HG03159 (cell line): ENCODE measurements around the gene ABCC8.

Source experiments
- ATAC-seq: cut with Tn5 transposase; IDR thresholded peaks from one replicate; pipeline ENCODE4 v1.9.1; 2021; ENCODE audit warnings: mild to moderate bottlenecking, moderate library complexity; ENCODE audit not compliant: unreplicated experiment

ABCC8 gene

DNA sequence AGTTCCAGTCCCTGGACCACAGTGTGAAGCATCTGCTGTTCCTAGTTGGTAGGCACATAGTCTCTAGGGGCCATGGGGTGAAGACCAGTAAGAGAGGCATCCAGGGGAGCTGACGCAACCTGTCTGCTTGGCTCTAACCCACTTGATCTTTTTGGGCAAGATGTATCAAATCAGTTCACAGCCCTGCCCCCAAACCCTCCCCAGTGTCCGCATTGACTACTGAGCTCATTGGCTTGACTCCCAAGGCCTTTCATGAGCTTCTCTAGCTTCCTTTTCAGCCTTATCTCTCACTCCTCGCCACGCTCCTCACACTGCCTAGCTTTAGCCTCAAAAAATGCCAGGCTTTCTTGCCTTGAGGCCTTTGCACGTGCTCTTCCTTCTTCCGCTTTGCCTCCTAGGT, 29.7 kb upstream of the ABCC8 start:
- ATAC-seq: no peak

DNA sequence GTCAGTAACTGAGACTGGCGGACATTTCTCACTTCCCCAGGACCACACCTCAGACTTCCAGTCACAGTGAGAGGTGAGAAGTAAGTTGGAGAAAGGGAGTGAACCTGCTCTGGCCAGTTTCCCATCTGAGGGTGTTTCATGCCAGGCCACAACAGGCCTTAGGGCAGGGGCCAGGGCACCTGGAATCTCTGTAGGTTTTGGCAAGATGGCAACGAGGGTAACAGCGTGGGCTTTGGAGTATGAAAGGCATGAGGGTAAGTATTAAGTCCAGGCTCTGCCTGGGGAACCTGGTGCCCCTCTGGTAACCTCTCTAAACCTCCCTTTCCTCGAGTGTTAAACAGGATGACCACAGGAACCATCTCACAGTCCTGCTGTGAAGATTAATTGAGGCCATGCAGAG, 28.5 kb upstream of the ABCC8 start:
- ATAC-seq: no peak

DNA sequence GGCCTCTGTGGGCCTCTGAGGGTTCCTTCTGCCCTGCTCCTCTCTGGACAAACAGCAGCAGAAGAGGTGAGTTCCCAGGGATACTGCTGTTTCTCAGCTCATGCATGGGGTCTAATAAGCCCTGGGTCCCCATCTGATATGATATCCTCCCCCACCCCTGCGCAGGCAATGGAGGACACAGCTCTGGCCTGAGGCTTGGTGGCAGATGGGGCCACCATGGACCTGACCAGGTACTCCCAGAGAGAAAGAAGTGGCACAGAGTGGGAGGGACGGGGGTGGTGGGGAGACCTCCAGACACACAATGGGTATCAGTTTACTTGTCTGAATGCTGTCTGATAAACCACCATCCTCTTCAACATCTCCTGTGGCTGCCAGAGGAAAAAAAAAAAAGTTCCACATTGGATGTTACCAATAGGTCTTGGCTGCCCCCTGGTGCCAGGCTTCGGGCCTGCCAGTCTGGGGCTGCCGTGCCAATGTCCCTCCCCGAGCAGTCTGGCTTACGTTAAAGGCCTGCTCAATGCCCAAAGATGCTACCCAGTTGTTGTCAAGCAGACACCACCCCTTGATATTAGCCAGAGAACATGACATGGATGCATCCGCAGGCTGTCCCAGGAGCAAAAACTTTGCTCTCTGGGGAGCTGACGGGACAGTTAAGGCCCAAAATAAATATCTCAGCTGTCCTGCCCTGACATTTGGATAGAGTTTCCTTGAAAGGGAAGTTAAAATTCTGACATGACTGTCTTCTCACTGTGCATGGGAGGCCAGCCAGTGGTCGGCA, 27.9 kb upstream of the ABCC8 start:
- ATAC-seq: peak; percentile 42

DNA sequence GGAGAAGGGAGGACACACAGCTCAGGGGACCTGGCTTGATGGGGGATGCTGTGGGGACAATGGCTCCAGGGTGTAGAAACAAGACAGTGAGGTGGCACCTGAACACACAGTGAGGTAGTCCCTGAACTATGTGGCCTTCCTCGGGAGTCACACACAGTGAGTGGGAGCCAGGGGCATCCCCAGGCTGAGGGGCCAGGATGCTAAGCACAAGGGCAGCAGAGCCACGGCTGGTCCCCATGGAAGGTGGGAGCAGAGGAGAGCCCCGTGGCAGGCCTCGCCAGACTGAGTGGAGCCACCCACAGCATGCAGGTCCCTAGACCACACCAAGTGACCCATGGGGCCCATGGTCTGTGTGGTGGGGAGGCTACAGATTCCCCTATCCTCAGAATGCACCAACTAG, 26.0 kb upstream of the ABCC8 start:
- ATAC-seq: no peak

DNA sequence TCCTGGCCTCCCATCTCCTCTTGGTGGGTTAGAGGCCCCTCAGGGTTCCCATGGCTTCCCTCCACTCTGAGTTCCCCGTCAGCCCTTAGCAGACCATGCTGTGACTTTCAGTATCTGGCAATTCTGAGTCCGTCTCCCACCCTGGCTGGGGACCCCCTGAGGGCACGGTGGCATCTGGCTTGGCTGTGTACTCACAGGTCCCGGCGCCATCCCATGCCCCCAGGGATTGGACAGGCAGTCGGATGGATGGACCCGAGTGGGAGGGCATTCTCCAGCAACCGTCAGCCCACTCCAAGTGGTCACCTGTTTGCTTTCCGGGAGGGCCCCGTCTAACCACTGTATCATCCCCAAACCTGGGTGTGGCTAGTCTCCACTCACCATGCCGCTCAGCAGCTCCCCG, 24.0 kb upstream of the ABCC8 start:
- ATAC-seq: no peak

DNA sequence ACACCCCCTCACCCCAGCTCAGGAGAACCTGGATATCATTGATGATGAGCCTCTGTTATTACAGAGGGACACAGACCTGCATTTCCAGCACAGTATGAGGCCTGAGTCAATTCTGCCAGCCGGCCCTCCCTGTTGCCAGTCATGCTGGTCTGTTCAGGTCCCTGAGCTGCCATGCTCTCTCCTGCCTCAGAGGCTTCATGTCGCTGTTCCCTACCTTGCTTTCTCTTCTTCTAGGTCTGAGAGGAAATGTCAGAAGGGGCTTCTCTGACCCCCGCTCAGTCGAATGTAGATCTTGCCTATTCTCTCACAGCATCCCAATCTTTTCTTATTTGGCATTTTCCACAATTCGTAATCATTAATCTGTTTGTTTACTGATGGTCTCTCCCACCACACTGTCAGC, 21.8 kb upstream of the ABCC8 start:
- ATAC-seq: no peak

DNA sequence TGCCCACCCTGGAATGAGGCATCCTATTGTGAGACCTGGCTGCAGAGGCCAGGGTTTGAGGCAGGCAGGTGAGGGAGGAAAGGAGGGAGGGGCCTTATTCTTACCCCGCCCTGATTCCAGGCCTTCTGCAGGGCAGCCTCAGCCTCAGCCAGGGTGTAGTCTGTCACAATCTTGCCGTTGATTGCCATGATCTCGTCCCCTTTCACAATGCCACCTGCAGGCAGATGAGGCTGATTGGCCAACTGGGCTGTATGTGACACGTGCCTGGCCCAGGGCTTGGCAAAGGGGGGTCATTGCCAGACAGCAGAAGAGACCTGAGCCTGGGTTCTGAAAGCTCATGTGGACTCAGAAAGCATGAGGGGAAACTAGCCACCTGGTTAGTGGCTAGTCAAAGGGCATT, 21.4 kb upstream of the ABCC8 start:
- ATAC-seq: no peak

DNA sequence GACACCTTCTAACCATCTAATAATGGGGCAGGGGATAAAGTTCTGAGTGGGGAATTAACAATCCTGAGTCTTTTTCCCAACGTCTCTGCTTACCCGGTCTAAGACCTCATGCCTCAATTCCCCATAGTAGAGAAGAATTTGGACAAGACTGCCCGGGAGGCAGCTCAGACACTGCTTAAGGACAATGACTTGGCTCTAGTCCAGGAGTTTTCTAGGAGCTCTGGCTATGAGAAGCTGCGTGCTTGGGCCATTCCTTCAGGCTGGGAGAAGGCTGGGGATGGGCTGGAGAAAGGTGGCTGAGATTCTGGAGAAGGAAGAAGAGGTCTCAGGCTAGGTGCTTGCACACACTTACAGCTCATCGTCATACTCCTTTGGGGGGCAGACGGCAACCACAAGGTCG, 19.8 kb upstream of the ABCC8 start:
- ATAC-seq: no peak

DNA sequence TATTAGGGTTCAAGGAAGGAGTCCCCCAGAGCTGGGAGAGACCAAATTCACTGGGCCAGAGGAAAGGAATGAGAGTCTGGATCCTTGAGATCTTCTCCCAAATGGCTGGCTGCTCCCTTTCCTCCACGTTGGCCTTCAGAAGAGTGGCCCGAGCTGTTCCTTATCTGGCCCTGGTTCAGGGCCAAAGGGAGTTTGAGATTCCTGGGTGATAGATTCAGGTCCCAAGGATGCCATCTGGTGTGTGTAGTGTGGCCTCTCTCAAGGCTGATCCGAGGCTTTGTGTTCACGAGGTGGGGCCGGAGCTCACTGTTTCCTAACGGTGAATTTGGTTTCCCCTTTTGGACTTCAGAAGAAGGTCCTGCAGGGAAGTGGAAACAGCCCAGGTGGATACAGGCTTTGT, 17.4 kb upstream of the ABCC8 start:
- no peak for ATAC-seq

DNA sequence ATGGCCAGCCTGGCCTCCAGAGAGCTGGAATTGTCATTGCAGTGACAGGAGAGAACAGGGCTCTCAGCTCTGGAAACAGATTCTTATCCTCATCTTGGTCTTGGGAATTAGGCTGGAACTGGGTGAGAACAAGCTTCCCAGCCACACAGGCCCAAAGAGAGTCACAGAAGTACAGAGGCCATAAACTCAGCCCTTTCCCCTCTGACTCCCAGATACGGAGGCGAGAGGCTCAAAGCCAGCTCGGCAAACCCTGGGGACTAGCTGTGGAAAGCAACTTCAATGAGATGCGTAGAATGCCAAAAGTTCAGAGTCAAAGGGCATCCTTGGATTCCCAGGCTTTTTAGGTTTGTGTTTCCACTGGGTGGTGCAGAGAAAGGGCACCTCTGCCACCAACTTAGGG, 14.3 kb upstream of the ABCC8 start:
- ATAC-seq: no peak

DNA sequence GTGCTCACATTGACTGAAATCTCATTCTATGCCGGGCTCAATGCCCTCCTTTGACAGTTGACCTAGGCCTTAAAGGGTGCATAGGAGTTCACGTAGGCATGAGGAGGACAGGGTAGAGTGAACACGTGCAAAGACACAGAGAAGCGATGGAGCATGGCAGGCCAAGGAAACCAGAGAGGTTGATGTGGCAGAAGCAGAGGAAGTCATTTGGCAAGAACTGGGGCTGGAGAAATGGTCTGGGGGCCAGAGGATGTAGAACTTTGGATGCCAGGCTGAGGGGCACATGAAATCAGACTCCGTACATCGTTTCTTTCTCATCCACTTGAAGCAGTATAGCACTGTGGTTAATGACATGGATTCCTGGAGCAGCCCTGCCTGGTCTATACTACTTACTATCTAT, 13.6 kb upstream of the ABCC8 start:
- ATAC-seq: no peak

DNA sequence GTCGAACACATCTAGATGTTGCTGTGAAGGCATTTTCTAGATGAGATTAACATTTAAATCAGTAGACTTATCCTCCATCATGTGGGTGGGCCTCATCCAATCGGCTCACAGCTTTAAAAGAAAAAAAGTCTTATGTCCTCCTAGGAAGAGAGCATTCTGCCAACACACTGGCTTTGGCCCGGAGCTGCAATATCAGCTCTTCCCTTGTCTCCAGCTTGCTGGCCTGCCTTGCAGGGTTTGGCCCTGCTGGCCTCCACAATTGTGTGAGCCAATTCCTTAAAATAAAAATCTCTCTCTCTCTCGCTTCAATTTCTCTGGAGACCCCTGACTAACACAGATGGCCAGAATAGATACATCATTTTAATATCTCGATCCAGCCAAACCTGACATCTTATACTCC, 13.1 kb upstream of the ABCC8 start:
- ATAC-seq: no peak

DNA sequence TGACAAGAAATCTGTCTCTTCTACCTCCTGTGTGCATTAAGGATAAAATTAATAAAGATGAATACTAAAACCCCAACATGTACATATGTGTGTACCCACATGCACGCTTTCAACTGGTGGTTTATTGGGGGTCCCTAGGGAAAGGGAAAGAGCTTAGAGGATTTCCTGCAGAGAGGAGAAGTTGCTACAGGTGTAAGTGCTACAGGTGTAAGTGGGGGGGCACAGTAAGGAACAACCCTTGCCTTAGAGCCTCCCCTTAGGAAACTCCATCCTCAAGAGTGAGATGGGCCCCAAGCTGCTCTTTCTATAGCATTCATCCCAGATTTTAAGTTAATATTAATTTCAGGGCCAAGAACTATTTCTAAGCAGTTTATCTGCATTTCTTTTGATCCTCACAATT, 11.9 kb upstream of the ABCC8 start:
- no peak for ATAC-seq

DNA sequence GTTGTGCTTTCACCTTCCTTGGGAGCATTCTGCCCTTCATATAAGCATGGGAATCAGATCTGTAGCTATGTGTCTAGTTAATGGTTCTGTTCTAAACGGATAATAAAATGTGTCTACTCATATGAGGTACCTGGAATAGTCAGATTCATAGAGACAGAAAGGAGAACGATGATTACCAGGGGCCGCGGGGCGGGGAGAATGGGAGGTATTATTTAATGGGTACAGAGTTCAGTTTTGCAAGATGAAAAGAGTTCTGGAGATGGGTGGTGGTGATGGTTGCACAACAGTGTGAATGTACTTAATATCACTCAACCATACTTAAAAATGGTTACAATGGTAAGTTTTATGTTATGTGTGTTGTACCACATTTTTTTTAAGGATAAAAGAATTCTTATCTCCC, 10.0 kb upstream of the ABCC8 start:
- no peak for ATAC-seq

DNA sequence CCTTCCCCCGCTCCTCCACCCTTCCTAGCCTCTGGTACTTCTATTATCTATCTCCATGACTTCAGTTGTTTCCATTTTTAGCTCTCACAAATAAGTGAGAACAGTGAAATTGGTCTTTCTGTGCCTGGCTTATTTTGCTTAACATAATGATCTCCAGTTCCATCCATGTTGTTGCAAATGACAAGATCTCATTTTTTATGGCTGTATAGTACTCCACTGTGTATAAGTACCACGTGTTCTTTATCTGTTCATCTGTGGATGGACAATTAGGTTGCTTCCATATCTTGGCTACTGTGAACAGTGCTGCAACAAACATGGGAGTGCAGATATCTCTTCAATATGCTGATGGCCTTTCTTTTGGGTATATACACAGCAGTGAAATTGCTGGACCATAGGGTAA, 6.9 kb upstream of the ABCC8 start:
- ATAC-seq: no peak

DNA sequence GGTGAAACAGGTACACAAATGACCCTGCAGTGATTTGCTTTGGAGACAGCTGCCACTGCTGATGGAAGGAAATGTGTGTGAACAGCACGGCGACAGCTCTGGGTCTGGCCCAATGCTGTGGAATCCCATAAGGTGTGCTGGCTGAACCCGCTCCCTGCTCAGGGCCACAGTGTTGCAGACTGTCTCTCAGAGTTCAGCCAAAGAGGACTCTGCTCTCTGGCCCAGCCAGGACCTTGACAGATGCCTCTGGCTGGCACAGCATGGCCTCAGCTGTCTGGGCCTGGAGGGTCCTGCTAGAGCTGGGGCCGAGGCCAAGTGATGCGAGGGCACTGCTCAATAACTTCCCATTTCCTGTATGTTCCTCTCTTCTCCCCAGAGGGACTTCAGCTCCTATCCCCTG, 5.3 kb upstream of the ABCC8 start:
- ATAC-seq: no peak

DNA sequence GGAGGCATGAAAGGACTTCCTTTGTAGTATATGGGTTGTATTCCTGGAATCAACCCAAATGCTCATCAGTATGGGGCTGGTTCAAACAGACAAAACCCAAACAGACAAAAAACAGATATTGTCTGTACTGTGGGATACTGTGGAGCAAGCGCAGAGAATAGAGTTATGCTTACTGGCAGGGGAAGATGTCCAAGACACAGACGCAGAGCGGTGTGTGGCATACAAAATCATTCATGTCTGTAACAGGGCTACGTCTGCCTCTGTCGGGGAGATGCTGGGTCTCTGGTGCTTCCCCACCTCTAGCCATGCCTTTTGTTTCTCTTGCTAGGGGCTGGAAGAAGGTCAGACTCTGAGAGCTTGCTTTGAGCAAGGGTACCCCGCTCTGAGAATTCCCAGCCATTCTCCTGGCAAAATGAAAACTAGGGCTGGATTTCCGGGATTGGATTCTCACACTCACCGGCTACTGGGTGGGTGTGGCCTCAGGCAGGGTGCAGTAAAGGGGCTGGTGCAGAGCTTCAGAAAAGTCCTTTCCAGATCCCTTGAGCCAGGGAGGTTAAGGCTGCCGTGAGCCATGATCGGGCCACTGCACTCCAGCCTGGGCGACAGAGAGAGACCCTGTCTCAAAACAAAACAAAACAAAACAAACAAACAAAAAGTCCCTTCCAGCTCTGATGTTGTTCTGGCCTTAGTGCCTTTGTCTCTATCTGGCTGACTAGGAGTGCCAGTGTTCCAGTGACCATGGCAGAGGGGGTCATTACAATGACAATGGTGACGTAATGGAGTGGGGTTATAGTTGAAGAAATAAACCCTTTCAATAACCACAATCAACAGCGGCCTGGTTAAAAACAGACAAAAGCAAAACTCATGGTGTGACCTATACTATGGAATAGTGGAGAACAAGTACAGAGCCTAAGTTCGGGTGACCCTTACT, 2.9 kb upstream of the ABCC8 start:
- no peak for ATAC-seq

DNA sequence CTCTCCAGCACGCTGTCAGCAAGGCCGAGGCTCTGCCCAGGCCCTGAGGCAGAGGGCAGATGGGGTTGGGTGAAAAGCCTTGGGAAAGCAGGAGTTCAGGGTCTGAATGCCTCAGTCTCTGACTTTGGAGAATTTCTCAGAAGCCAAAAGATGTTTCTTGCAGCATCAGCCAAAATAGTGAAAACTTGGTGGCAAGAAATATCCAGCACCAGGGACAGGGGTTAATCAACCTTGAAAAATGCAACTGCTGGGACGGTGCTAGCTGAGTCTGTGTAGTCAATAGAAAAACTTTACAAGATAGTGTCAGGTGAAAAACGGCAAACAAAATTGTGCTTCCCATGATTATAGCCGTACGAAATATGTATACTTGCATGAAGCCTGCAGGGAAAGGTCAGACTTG, 1.4 kb upstream of the ABCC8 start:
- ATAC-seq: no peak

DNA sequence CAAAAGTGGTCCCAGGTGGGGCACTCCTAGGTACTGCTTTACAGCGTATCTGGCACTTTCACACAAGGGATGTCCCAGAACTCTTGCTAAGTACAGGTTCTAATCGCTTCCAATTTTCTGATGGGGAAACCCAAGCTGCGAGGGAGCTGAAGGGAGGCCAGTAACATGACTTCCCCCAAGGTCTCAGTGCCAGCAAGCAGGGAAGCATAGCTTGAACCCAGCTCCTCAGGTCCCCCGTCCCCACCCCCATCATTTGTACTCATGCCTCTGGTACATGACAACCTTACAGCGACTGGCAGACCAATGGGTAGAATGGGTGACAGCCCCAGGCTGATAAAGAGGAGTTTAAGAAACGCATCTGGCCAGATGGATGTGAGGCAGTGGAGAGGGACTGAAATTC, 716 bp upstream of the ABCC8 start:
- ATAC-seq: no peak

DNA sequence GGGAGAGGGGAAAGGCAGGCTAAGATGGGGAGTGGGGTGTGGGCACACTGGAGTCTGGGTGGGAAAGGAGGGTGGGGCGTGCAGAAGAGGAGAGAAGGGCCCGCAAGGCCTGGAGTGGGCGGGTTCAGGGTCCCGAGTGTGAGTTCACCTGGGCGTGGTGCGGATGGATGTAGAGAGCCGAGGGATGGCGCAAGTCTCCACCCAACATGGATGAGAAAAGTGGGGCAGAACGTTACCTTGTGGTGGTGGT, 364 bp upstream of the ABCC8 start:
- ATAC-seq: no peak

DNA sequence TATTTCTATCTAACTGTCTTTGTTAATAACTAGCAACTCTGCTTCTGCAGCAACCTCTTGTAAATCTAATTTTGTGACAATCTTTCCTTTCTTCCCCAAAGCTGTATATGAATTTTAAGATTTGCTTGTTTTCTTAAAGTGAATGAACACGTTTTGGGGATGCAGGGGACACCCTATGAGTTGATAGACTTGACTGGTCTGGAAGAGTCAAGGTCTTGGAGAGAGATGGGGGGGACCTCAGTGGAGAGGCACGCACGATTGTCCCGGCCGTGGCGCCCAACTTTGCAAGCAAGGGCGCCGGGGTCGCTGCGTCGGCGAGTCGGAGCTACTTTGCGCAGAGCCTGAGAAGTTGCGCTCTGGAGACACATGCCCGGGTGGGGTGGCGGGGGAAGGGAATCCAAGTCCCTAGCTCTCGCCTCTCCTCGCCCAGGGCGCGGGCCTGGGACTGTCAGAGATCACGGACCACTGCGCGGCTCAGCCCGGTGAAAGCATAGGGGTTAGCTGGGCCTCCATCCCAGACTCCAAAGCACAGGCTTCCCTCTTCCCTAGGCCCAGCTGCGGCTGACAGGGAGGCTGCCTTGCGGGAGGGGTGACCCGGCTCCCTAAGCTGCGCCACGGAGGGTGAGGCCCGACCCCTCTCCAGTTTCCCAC, 854 bp downstream of the ABCC8 start:
- no peak for ATAC-seq

DNA sequence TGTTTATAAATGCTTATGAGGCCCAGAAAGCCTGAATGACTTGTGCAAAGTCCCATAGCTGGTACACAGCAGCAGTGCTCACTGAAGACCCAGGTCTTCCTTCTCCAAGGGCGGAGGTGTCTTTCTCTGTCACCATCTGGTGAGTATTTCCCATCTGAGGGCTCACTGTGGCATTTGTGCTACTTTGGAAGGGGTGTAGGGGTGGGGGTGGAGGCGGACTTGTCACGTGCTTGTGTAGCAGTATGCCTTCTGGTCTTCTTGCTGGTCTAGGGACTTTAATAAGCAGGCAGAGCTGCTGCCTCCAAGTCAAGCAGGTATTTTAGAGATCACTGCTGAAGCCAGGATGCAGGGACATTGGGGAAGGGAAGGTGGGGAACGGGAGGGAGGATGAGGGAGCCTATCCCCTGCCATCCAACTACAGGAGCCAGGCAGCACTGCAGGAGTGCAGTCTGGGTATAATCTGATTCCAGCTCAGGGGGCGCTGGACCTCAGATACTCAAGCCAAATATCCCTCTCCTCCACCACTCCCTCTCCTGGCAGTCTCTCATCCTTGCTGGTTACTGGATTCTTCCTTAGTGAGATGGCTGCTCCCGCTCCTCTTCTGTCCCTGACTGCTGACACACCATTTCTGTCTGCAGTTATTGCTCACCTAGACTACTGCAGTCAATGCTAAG, 3.4 kb downstream of the ABCC8 start:
- no peak for ATAC-seq
